Measurements from ENCODE around the gene SYP.
A peak's percentile ranks its signal among the peaks of the same experiment; 100 is the strongest.

SYP gene

GRCh38 chrX:49220100-49220499 lies 20.1 kb upstream of the SYP start:
- no peak for DNase-seq (ENCODE audit: low read depth)

DNA sequence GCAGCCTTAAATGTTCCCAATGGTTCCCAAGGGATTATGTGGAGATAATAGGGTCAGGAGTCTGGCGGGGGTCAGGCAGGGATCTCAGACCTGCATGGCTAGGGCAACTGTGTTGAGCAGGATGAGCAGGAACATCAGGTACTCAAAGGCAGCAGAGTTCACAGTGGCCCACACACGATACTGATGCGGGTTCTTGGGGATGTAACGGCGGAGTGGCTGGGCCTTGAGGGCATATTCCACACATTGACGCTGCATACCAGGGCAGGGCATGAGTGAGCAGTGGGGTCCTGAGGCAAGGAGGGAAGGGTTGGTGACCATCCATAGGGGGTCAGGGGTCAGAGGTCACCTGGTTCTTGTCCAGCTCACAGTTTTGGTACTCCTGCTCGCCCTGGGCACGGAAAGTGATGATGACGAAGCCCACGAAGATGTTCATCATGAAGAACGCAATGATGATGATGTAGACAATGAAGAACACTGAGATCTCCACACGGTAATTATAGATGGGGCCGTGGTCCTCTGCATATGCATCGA lies 15.1 kb upstream of the SYP start:
- DNase-seq (ENCODE audit: low read depth), result no peak

- DNase-seq (ENCODE audit: low read depth), result no peak
These were observed 14.4 kb upstream of the SYP start for GRCh38 chrX:49214416-49214815.

DNA sequence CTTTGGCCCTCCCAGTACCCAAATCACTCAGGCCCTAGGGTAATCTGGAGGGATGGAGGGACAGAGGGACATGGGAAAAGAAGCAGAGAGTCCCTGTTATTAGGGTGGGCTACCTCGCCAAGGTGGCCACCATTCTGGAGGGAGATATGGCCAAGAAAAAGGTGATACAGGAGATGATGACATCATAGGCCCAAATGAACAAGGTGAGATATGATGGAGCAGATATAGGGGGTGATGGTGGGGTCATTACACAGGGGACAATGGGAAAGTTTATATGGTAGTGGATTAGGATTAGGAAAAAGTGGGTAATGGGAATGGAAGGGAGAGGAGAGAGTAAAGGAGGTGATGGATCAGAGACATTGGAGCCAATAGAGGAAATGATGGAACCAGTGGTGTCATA lies 12.9 kb upstream of the SYP start:
- no peak for DNase-seq (ENCODE audit: low read depth)

DNA sequence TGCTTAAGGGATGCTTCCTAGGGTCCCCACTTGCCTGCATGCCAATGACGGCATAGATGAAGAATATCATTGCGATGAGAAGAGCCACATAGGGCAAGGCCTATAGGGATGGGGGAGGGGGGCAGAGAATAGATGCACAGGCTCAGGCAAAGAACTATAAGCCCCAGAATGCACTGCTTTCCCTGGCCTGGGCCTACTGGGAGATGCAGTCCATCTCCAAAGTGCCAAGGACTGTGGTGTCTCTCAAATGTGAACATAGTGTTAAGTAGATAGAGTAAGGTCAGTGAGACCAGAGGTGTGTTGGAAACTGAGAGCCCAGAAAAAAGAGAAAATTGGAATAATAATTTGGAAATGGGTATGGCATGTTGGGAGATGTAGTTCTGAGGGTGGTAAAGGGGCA lies 12.2 kb upstream of the SYP start:
- DNase-seq (ENCODE audit: low read depth), result no peak

- DNase-seq (ENCODE audit: low read depth), result no peak
These were observed 11.1 kb upstream of the SYP start for GRCh38 chrX:49211074-49211473.

DNA sequence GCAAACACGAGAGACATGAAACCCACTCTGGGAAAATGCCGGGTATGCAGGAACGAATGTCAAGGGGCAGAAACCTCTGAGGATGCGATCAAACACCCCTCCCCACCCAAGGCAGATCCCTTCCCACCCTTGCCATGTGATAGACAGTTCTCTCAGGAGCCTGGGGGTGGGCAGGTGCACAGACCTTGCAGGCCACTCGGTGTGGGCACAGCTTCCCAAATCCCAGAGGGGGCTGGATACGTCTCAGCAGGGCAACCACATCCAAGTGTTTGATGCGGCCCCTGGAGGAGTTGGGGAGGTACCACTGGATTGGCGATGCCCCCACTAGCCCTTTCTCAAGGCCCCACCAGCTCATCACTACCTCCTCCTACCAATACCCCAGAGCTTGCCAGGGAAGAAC lies 10.4 kb upstream of the SYP start:
- DNase-seq (ENCODE audit: low read depth), result no peak

DNA sequence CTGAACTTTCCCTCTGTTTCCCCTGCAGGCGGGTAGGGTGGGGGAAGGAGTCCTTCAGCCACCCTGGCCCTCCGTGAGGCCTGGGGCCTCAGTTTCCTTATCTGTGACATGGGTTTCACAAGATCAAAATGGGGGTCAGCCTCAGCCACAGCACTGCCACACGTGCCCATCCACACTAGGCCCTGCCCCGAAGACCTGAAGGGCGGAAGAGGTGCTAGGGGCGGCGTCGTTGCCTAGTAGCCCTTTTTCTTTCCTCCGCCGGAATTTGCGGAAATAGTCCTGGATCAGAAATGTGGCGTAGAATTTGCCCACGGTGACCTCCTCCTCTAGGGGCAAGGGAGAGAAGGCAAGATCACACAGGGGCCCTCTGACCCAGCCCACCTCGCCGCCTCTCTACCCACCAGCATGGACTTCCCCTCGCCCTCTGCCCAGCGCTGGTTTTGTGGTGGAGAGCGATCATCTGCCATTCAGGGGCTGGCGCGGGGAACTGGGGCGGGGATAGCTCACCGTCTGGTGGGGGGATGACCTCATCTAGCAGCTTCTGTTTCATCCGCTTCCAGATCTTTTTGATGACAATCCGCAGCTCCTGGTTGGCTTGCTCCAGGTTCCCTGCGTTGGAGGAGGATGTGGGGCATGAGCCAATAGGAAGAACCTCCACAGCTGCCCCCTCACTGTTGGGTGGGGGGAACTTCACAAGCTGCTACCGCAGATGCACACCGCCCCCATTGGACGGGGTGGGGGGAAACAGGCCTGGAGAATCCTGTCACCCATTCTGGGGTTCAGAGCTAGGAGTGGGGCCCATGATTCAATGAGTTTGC lies 9.7 kb upstream of the SYP start:
- DNase-seq (ENCODE audit: low read depth), result no peak

DNA sequence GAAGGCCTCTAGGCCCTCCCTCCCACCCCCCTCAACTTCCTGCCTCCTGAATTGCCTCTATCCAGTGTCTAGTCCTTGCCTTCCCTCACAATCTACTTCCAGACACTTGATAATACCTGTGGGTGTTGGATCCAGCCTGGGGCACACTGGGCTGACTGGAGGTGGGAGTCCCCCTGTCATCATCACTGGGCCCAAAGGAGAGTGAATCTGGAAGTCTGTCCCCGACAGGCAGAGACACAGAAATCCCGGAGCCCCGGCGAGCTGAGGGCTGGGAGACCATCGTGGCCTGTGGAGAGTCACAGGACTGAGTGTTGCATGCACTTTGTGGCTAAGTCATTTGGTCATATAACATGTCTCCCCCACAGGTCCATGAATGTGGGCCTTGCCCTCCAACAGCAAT lies 8.4 kb upstream of the SYP start:
- no peak for DNase-seq (ENCODE audit: low read depth)

DNA sequence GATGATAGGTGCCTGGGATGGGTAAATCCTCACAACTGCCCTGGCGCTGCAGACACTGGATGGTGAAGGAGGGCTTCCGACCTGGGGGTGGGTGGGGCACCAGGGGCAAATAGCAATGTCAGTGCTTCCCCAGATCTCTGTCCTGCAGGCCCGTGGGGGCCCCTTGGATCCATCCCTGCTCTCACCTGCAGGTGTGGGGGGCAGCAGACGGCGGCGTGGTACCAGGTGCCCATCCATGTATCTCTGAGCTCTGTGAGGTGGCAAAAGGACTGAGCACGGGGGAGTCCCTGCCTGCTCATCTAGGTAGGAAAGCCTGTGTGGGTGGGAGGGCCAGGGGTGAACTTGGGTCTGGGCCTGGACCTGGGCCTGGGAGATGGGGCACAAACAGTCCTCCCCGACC lies 6.5 kb upstream of the SYP start:
- no peak for DNase-seq (ENCODE audit: low read depth)

DNA sequence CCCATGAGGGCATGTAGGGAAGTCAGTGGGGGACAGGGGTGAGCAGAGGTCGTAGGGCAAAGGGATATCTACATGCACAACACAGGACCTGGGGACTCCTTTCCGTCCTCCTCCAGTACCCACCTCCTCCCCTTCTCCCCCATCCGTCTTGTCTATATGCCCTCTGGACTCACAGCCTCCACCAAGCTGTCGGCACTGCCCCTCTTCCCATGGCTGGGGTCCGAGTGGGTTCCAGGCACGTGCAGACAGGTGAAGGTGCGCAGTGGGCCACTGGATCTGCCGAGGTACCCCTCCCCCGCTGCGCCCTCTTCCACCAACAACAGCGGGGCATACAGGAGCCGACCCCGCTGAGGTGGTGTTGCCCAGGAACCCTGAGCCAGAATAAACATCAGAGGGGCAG lies 5.5 kb upstream of the SYP start:
- DNase-seq (ENCODE audit: low read depth), result no peak

DNA sequence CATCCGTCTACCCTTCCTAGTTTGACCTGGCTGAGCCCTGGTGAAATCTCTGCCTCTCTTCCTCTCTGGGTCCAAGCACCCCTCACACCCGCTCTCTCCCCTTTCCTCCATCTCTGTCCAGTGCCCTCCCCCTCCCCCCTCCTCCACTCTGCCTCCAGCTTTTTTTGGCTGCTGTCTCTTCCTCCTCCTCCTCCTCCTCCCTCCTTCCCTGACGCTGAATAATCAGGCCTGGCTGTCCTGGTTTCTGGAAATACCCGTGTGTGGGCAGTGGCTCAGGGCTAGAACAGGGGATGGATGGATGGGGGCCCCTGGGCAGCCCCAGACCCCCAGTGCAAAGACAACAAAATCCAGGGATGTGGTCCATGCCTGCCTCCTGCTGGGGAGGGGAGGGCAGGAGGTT lies 4.7 kb upstream of the SYP start:
- DNase-seq (ENCODE audit: low read depth), result no peak

GRCh38 chrX:49204017-49204416 lies 4.0 kb upstream of the SYP start:
- DNase-seq (ENCODE audit: low read depth), result no peak

DNA sequence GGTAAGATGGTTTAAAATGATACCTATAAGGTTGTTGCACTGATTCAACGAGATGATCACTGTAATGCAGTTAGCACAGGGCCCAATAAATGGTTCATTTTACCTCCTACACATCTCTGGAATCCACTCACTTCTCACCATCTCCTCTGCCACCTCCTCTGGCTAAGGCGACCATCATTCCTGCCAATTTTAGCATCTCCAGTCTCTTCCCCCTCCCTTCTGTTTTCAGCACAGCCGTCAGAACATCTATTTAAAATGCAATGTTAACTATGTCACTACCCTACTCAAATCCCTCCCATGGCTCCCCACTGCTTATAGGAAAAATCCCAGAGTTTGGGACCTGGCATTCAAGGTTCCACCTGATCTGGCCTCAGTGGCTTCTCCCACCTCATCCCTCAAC lies 3.5 kb upstream of the SYP start:
- no peak for DNase-seq (ENCODE audit: low read depth)

DNA sequence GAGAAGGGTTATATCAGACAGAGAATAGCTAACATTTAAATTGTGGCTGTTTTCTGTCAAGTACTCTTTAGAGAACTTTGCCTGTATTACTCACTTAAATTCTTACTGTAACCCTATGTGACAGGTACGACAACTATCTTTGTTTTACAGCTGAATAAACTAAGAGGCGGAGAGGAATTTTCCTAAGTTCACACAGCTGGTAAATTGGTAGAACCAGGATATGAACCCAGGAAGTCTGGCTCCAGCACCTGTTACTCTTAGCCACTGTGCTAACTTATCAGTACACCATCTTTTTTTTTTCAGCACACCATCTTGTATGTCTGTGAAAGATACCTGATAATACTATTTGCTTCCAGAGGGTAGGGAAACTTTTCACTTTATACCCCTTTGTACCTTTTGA lies 2.0 kb upstream of the SYP start:
- DNase-seq (ENCODE audit: low read depth), result no peak

DNA sequence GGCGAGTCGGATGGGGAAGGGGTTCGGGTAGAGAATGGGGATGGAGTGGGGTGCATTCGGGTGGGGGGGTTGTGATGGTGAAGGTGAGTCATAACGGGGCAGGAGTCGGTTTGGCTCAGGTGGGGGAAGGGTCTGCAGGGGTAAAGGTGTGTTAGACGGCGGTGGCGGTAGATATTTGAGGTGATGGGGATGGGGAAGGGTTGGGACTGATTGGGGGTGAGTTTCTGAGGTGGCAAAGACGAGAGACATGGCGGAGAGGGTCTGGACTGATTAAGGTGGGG lies 738 bp downstream of the SYP start:
- DNase-seq (ENCODE audit: low read depth), result no peak

GRCh38 chrX:49198540-49199314 lies 1.3 kb downstream of the SYP start:
- DNase-seq (ENCODE audit: low read depth), result no peak

- DNase-seq (ENCODE audit: low read depth), result no peak
These were observed 2.4 kb downstream of the SYP start for GRCh38 chrX:49197543-49198087.

GRCh38 chrX:49193542-49193964 lies 6.4 kb downstream of the SYP start:
- no peak for DNase-seq (ENCODE audit: low read depth)

DNA sequence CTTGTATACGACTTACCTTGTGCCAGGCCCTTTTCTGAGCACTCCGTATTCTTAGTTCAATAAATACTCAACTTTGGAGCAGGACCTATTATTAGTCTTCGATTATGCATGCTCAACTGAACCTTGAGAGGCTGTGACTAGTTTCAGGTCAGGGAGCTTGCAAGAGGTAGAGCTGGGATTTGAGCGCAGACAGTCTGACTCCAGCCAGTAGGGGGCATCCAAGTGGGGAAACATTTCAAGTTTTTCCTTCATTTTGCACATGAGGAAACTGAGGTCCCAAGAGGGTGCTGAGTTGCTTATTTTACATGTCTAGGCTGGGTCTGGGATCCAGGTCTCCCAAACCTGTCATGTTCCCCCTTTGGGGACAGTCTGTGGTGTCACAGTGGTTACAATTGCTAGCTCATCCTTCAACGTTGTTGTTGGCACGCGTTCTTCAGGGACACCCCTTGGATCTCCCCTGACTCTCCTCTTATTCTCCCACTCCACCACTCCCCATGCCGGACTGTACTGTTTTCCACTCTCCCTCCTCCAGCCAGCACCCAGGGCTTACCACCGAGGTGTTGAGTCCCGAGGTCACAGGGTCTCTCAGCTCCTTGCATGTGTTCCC lies 7.2 kb downstream of the SYP start:
- DNase-seq (ENCODE audit: low read depth), result no peak

- no peak for DNase-seq (ENCODE audit: low read depth)
These were observed 8.4 kb downstream of the SYP start for GRCh38 chrX:49191574-49192011.

GRCh38 chrX:49190821-49191573 lies 9.0 kb downstream of the SYP start:
- peak; percentile 97 for DNase-seq (ENCODE audit: low read depth)

All from stromal cell of bone marrow (primary cell).